CD4-positive, alpha-beta T cell (primary cell): ENCODE data around the gene JAZF1. TPM values are rescaled to one million over a fixed set of nuclear protein-coding genes. Genes with fewer than 3 reads are reported as not detected.
"Not testable (repeated sequence)": the region's sequence is repeated elsewhere in the genome, so short reads cannot be mapped to it uniquely, and the experiment has no call there.

Experiments
- ATAC-seq: fragments of 200-7000 bp; cut with Tn5 transposase; one replicate; pipeline ENCODE4 v1.10.0; 2022; ENCODE audit warnings: mild to moderate bottlenecking; ENCODE audit not compliant: poor library complexity
- CTCF ChIA-PET: fragments of 350-600 bp; sonication (Branson Sonifier 250); formaldehyde crosslinking; loops from one replicate; lab custom pipeline; 2021; ENCODE audit warnings: antibody characterized with exemption, inconsistent platforms; lab: Charles Lee
- POLR2A ChIA-PET: fragments of 350-600 bp; sonication (Branson Sonifier 250); formaldehyde crosslinking; loops from one replicate; lab custom pipeline; 2021; ENCODE audit warnings: antibody characterized with exemption, inconsistent platforms; lab: Charles Lee
- DNase-seq, 14 experiments: peaks; one replicate each; pipeline ENCODE4 v3.0.0-alpha.2; 2013 to 2020; ENCODE audit warnings: mixed read lengths in 2 of 14
- H3K27ac ChIP-seq, 2 donors: one replicate each; pipeline versions ENCODE4 v1.5.1 to v1.7.0; 2013; ENCODE audit warnings: low read length in 2 of 2, low read depth in 1 of 2, mild to moderate bottlenecking in 1 of 2
- H3K27me3 ChIP-seq, 2 experiments: 1 replicate in 1 of 2; 2 replicates in 1 of 2; pipeline versions ENCODE4 v1.6.1 to v1.7.0; 2013; ENCODE audit warnings: low read length in 2 of 2, control low read depth in 1 of 2, mild to moderate bottlenecking in 1 of 2, moderate library complexity in 1 of 2; ENCODE audit not compliant: insufficient read depth in 2 of 2, control insufficient read depth in 1 of 2
- H3K36me3 ChIP-seq: one replicate; pipeline ENCODE4 v1.6.1; 2013; ENCODE audit warnings: low read length, control low read depth; ENCODE audit not compliant: insufficient read depth
- H3K4me1 ChIP-seq: one replicate; pipeline ENCODE4 v1.6.1; 2013; ENCODE audit warnings: low read length, control low read depth; ENCODE audit not compliant: insufficient read depth
- H3K4me3 ChIP-seq: one replicate; pipeline ENCODE4 v1.5.1; 2013; ENCODE audit warnings: mild to moderate bottlenecking, low read length, moderate library complexity
- H3K9me3 ChIP-seq, 2 experiments: 1 replicate in 1 of 2; 2 replicates in 1 of 2; pipeline versions ENCODE4 v1.6.1 to v1.7.0; 2013; ENCODE audit warnings: low read length in 2 of 2, mild to moderate bottlenecking in 2 of 2, control low read depth in 1 of 2, moderate library complexity in 1 of 2; ENCODE audit not compliant: control insufficient read depth in 1 of 2, insufficient read depth in 1 of 2
- H3K27ac Mint-ChIP-seq: one replicate; pipeline ENCODE4 v1.8.0; 2020; ENCODE audit warnings: mixed read lengths
- H3K27me3 Mint-ChIP-seq: one replicate; pipeline ENCODE4 v1.8.0; 2021; ENCODE audit warnings: mixed read lengths
- H3K36me3 Mint-ChIP-seq: one replicate; pipeline ENCODE4 v1.8.0; 2021; ENCODE audit warnings: low read depth, mixed read lengths
- H3K4me1 Mint-ChIP-seq: one replicate; pipeline ENCODE4 v1.8.0; 2021; ENCODE audit warnings: low read depth, mixed read lengths
- H3K4me3 Mint-ChIP-seq: one replicate; pipeline ENCODE4 v1.8.0; 2020; ENCODE audit warnings: mild to moderate bottlenecking, mixed read lengths
- H3K9me3 Mint-ChIP-seq: one replicate; pipeline ENCODE4 v1.8.0; 2020; ENCODE audit warnings: mixed read lengths
- intact Hi-C, 2 experiments: fragments of 100-400 bp; cut with DNase I in 1 of 2; cut with micrococcal nuclease in 1 of 2; formaldehyde crosslinking; loops; one replicate each; pipeline versions ENCODE4 v1.15.1 to v1.9.0; 2023 to 2025; cut with DNase I, micrococcal nuclease
- total RNA-seq, 174 experiments: library from RNA in 2 of 174; stranded (reverse) in 2 of 174; gene quantifications; one replicate each; pipeline ENCODE4 v1.2.3 and lab custom pipeline; 2021 to 2026
- TF ChIP-seq, protein P1 (sequence below): fragments of 200-600 bp; IDR thresholded peaks from one replicate; pipeline ENCODE4 v1.8.0; 2022; ENCODE audit warnings: antibody characterized with exemption, mild to moderate bottlenecking

The JAZF1 gene
- total RNA-seq, 2 experiments from 2014 or later: 9.9 to 11.1 TPM

DNA sequence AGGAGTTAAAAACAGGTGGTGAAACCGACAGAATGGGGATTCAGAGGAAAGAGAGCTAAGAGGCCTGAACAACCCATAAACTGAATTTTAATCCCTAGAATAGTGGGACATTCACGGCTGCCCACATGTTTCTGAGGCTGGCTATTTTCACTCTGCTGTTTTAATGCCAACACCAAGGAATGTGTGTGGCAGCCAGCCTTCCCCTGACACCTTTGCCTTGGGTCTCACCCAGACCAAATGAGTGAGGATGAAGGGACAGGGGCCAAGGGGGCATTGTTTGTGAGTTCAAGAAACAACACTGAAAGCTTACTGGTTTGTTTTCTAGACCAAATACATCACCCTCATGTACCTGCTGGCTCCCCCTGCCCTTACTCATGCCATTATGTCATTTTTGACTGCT is 164.3 kb downstream of the JAZF1 start:
- DNase-seq (no peak), ATAC-seq (no peak)
- TF ChIP-seq, protein P1, sequence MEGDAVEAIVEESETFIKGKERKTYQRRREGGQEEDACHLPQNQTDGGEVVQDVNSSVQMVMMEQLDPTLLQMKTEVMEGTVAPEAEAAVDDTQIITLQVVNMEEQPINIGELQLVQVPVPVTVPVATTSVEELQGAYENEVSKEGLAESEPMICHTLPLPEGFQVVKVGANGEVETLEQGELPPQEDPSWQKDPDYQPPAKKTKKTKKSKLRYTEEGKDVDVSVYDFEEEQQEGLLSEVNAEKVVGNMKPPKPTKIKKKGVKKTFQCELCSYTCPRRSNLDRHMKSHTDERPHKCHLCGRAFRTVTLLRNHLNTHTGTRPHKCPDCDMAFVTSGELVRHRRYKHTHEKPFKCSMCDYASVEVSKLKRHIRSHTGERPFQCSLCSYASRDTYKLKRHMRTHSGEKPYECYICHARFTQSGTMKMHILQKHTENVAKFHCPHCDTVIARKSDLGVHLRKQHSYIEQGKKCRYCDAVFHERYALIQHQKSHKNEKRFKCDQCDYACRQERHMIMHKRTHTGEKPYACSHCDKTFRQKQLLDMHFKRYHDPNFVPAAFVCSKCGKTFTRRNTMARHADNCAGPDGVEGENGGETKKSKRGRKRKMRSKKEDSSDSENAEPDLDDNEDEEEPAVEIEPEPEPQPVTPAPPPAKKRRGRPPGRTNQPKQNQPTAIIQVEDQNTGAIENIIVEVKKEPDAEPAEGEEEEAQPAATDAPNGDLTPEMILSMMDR: no peak
- ChIA-PET POLR2A (interaction anchor here (0.8 kb wide), 1 partner anchor 63 kb away, joined by 5 read pairs; no protein-coding TSS in a partner anchor), CTCF (no interaction called here)
- Mint-ChIP-seq H3K4me3 (no peak overlapping the region), H3K4me1 (peaks cover 14% of the 10 kb centered on the region), H3K27ac (no peak overlapping the region), H3K9me3 (peaks cover 3% of the 10 kb centered on the region), H3K36me3 (peaks cover 9% of the 10 kb centered on the region), H3K27me3 (no peaks in the 10 kb centered on the region)
- H3K27ac ChIP-seq: no peak overlapping the region
- peaks cover 0 to 5% of the 10 kb centered on the region in 2 experiments for H3K9me3 ChIP-seq
- H3K4me3 ChIP-seq: no peak overlapping the region
- peaks cover 6% of the 10 kb centered on the region for H3K4me1 ChIP-seq
- intact Hi-C loops: loop anchor here in 1 of 2 experiments (5.0 kb wide), 1 partner anchor 1859 kb away; no protein-coding TSS in a partner anchor
- H3K36me3 ChIP-seq: peaks cover 3% of the 10 kb centered on the region
- no peaks in the 10 kb centered on the region for H3K27me3 ChIP-seq

DNA sequence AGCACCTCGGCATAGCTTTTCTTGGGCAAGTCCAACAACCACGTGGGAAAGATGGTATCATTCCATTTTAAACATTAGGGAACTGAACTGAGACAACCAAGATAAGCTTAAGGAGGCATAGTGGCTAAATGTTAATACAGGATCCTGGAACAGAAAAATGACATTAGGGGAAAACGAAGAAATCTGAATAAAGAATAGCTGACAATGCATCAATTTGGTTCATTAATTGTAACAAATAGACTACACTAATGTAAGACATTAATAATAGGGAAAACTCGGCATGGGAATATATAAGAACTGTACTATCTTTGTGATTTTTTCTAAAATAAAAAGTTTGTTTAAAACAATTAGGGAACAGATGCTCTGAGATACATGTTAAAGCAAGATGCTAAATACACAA is 165.4 kb downstream of the JAZF1 start:
- ChIA-PET POLR2A (interaction anchor here (0.7 kb wide), 1 partner anchor 9 kb away, joined by 3 read pairs; no protein-coding TSS in a partner anchor), CTCF (no interaction called here)
- Mint-ChIP-seq H3K9me3 (peaks cover 3% of the 10 kb centered on the region), H3K27me3 (no peaks in the 10 kb centered on the region), H3K27ac (no peak overlapping the region), H3K36me3 (peaks cover 9% of the 10 kb centered on the region), H3K4me3 (no peak overlapping the region), H3K4me1 (peaks cover 8% of the 10 kb centered on the region)
- Histone ChIP-seq H3K9me3 (peaks cover 0 to 5% of the 10 kb centered on the region in 2 experiments), H3K27me3 (no peaks in the 10 kb centered on the region), H3K4me1 (peaks cover 1% of the 10 kb centered on the region), H3K36me3 (peaks cover 3% of the 10 kb centered on the region), H3K4me3 (no peak overlapping the region), H3K27ac (no peak overlapping the region)
- DNase-seq (no peak), ATAC-seq (no peak)
- TF ChIP-seq, protein P1: no peak
- intact Hi-C loops: loop anchor here in 1 of 2 experiments (5.0 kb wide), 1 partner anchor 1858 kb away; no protein-coding TSS in a partner anchor

DNA sequence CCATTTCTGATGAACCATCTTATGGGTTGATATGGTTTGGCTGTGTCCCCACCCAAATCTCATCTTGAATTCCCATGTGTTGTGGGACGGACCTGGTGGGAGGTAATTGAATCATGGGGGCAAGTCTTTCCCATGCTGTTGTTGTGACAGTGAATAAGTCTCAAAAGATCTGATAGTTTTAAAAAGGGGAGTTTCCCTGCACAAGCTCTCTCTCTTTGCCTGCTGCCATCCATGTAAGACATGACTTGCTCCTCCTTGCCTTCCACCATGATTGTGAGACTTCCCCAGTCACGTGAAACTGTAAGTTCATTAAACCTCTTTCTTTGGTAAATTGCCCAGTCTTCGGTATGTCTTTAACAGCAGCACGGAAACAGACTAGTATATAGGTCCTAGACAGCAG is 166.3 kb downstream of the JAZF1 start:
- H3K36me3 ChIP-seq, H3K9me3 Mint-ChIP-seq, H3K4me1 ChIP-seq, CTCF ChIA-PET, H3K4me3 Mint-ChIP-seq, ATAC-seq, H3K9me3 ChIP-seq, H3K27ac Mint-ChIP-seq, H3K4me3 ChIP-seq, H3K36me3 Mint-ChIP-seq, H3K4me1 Mint-ChIP-seq, H3K27me3 ChIP-seq, DNase-seq, H3K27me3 Mint-ChIP-seq, intact Hi-C loops, H3K27ac ChIP-seq: not testable (repeated sequence)
- POLR2A ChIA-PET: interaction anchor here (0.7 kb wide), 1 partner anchor 10 kb away, joined by 3 read pairs; no protein-coding TSS in a partner anchor

DNA sequence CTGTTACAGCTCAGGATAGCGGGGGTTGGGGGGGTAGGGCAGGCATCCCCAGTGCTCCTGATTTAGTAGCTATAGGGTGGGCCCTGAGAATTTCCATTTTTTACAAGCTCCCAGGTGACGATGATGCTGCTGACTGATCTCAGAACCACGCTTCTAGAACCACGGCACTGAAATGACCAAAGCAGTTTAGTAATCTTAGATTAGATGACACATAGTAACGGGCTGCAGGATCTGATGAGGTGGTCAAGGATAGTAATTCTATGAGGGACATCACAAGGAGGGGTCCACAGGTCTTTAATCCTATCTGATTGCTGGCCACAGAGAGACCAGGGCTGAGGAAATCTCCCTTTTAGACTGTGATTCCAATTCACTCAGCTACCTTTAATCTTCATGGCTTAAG is 167.2 kb downstream of the JAZF1 start:
- intact Hi-C loops: no loop called here
- CTCF ChIA-PET: no interaction called here

More for the DNA sequence above, 167.2 kb downstream of the JAZF1 start:
- ATAC-seq (no peak), DNase-seq (no peak)
- Histone ChIP-seq H3K27me3 (no peaks in the 10 kb centered on the region), H3K9me3 (peaks cover 0 to 5% of the 10 kb centered on the region in 2 experiments), H3K36me3 (peaks cover 3% of the 10 kb centered on the region), H3K4me3 (no peak overlapping the region), H3K27ac (no peak overlapping the region), H3K4me1 (no peaks in the 10 kb centered on the region)
- Mint-ChIP-seq H3K27ac (no peak overlapping the region), H3K36me3 (peaks cover 9% of the 10 kb centered on the region), H3K9me3 (peaks cover 3% of the 10 kb centered on the region), H3K4me3 (no peak overlapping the region), H3K4me1 (peaks cover 9% of the 10 kb centered on the region), H3K27me3 (no peaks in the 10 kb centered on the region)
- POLR2A ChIA-PET: no interaction called here
- TF ChIP-seq, protein P1: no peak
